ENCODE results near the gene GSTM4. TPM values are rescaled to one million over a fixed set of nuclear protein-coding genes. Genes with fewer than 3 reads are reported as not detected.

GSTM4 gene
- total RNA-seq, 1 donor = 8.7 TPM

DNA sequence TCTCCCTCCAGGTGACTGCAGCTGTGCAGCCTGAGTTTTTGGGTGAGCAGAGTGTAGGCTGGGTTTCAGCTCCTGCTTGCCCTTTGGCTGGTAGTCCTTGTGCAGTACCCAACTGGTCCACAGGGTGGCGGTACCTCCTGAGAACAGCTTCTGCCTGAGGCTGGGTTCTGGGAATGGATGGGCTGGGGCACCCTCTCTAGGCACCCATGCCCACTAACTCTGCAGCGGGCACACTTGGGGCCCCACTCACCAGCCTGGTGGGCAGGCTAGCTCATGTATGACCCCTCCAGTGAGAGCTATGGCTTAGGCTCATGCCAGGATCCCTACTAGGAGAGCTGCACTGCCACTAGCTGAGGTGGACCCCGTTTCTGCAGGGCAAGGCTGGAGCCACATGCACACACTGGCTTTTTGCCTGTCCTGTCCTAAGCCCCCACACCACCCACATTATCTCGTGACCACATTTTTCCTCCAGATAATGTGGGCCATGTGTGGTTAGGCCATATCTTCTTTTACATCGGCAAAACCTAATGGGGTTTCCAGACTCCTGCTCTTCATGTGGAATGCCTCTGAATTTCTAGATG is 15.5 kb upstream of the GSTM4 start:
- TF ChIP-seq, protein P1, sequence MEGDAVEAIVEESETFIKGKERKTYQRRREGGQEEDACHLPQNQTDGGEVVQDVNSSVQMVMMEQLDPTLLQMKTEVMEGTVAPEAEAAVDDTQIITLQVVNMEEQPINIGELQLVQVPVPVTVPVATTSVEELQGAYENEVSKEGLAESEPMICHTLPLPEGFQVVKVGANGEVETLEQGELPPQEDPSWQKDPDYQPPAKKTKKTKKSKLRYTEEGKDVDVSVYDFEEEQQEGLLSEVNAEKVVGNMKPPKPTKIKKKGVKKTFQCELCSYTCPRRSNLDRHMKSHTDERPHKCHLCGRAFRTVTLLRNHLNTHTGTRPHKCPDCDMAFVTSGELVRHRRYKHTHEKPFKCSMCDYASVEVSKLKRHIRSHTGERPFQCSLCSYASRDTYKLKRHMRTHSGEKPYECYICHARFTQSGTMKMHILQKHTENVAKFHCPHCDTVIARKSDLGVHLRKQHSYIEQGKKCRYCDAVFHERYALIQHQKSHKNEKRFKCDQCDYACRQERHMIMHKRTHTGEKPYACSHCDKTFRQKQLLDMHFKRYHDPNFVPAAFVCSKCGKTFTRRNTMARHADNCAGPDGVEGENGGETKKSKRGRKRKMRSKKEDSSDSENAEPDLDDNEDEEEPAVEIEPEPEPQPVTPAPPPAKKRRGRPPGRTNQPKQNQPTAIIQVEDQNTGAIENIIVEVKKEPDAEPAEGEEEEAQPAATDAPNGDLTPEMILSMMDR (IDR thresholded peaks at IDR 0.05; ENCODE audit: insufficient read depth, low read length) = peak; percentile 99
- peak; percentile 73 for DNase-seq (ENCODE audit: low read depth)
- H3K4me3 ChIP-seq (ENCODE audit: low read depth, low read length) = no peak overlapping the region

DNA sequence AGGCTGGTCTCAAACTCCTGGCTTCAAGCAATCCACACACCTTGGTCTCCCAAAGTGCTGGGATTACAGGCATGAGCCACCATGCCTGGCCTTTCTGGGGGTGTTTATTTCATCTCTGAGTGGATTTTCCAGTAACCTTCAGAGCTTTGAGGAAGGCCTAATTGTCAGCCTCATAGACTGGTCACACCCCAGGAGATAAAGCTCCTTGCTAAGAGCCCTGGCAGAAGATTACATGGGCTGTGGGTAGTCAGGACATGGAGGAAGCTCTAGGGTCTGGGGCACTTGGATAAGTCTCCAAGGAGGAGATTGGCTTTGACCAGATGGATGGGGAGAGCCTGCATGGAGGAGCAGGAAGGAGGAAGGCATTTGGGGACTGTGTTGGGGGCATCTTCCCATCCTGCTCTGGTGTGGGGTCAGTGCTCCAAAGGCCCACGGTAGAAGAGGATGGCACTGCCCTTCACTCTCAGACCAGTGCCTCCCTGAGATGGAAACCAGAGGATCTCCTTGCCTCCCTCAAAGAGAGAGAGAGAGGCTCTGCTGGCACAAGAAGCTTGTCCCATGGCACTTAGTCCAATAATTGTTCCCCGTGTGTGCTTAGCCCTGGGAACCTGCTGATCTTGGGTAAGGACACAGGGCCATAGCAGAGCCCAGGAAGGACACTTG is 14.7 kb upstream of the GSTM4 start:
- no peak for DNase-seq (ENCODE audit: low read depth)
- H3K4me3 ChIP-seq (ENCODE audit: low read depth, low read length) = no peak overlapping the region
- TF ChIP-seq, protein P1 (IDR thresholded peaks at IDR 0.05; ENCODE audit: insufficient read depth, low read length) = no peak

DNA sequence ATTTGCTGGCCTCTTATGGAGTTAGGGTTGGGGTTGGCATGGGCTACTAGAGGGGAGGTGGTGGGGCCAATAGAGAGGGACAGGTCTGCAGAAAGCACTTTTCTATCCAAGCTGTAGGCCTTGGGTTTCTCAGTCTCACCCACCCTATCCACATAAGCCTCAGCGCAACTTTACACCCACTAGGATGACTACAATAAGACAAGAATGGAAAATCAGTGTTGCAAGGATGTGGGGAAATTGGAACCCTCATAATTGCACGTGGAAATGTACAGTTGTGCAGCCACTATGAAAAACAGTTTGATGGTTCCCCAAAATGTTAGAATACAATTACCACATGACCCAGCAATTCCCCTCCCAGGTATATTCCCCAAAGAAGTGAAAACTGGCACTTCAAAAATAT is 14.0 kb upstream of the GSTM4 start:
- DNase-seq (ENCODE audit: low read depth) = no peak
- H3K4me3 ChIP-seq (ENCODE audit: low read depth, low read length) = no peak overlapping the region
- TF ChIP-seq, protein P1 (IDR thresholded peaks at IDR 0.05; ENCODE audit: insufficient read depth, low read length) = no peak

DNA sequence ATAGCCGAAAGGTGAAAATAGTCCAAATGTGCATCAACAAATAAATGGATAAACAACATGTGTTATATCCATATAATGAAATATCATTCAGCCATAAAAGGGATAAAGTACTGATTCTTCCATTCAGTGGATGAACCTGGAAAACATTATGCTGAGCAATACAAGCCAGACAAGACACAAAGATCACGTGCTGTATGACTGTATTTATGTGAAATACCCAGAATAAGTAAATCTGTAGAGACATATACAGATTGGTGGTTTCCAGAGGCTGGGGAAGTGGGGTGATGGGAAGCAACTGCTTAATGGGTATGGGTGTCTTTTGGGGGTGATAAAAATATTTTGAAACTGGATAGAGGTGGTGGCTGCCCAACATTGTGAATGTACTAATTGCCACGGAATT is 13.3 kb upstream of the GSTM4 start:
- TF ChIP-seq, protein P1 (IDR thresholded peaks at IDR 0.05; ENCODE audit: insufficient read depth, low read length) = no peak
- no peak overlapping the region for H3K4me3 ChIP-seq (ENCODE audit: low read depth, low read length)
- DNase-seq (ENCODE audit: low read depth) = no peak

DNA sequence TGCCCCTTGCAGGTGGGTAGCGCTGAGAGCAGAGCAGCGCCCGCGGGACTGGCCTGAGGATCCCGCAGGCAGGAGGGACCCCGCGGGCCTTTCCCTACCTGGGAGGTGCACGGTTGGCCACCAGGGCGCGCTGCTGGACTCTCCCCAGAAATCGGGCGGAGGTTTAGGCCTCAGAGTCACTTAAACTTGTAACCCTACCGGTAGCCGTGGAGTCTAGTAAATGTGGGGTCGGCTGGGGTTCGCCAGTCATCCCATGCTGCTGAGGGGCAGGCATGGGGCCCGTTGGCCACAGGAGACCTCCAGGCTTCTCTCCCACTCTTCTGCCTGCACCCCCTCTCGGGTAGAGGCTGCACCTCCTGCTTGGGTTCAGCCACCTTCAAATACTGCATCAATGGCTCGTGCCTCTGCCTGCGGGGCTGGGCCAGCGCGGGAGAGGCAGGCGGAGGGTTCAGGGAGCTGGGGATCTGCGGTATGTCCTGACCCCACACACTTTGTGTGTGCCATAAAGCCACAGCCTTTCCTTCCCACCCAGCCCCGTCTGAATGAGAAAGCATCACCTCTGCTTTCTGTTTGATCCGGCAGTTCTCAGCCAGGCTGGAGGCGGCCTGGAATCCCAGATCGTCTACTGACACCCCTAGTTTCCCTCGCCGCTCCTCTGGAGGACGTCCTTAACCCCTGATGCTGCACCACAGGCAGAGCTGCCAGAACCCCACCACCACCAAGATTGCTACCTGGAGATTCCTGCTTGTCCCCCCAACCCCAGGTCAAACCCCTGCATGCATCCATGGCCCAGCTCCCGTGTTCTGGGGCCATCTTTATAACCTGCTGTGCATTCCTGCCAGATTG is 12.3 kb upstream of the GSTM4 start:
- H3K4me3 ChIP-seq (ENCODE audit: low read depth, low read length) = no peak overlapping the region
- TF ChIP-seq, protein P1 (IDR thresholded peaks at IDR 0.05; ENCODE audit: insufficient read depth, low read length) = peak; percentile 90
- DNase-seq (ENCODE audit: low read depth) = peak; percentile 73

DNA sequence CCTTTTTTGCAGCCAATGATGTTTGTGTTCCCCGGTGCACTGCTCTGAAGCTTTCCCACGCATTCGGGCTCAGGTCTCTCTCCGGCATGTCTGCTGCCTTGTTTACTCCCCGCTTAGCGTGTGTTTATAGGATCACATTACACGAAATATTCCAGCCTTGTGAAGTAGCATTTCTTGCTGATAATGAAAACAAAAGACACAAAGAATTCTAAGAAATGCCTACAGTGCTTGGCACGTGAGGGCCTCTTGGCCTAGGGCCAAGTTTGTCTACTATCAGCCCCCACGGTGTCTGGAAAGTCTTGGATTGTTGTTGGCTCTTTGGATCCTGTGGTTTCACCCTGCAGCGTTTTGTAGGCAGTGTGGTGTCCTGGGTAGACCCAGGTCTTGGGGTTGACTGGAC is 11.2 kb upstream of the GSTM4 start:
- no peak overlapping the region for H3K4me3 ChIP-seq (ENCODE audit: low read depth, low read length)
- DNase-seq (ENCODE audit: low read depth) = no peak
- TF ChIP-seq, protein P1 (IDR thresholded peaks at IDR 0.05; ENCODE audit: insufficient read depth, low read length) = no peak

Measured in fibroblast of the aortic adventitia (primary cell).